ENCODE results near the gene PPP2R3B.

Gene PPP2R3B

GRCh38 chrX:292900-293897, 93.5 kb downstream of the PPP2R3B start:
- DNase-seq: no peak

GRCh38 chrX:291411-291901, 95.3 kb downstream of the PPP2R3B start:
- DNase-seq: no peak

DNA sequence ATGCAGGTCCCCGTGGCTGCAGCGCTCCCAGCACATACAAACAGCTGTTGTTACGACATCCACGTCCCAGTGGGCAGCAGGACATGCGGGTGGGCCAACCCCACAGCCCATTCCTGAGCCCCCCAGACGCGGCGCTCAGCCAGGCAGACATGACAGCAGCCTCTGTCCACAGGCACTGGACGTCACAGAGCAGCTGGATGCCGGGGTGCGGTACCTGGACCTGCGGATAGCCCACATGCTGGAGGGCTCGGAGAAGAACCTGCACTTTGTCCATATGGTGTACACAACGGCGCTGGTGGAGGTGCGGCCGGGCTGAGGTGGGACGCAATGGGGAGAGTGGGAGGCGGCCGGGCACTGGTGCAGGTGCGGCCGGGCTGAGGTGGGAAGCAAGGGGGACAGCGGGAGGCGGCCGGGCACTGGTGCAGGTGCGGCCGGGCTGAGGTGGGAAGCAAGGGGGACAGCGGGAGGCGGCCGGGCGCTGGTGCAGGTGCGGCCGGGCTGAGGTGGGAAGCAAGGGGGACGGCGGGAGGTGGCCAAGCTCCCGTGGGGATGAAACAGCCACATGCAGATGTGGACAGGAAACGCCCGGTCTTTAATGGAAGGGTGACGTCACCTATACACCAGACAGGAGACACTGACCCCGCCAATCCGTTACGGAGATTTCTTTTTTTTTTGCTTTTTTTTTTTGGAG, 96.1 kb downstream of the PPP2R3B start:
- no peak for DNase-seq

GRCh38 chrX:288561-288991, 98.1 kb downstream of the PPP2R3B start:
- DNase-seq: no peak

DNA sequence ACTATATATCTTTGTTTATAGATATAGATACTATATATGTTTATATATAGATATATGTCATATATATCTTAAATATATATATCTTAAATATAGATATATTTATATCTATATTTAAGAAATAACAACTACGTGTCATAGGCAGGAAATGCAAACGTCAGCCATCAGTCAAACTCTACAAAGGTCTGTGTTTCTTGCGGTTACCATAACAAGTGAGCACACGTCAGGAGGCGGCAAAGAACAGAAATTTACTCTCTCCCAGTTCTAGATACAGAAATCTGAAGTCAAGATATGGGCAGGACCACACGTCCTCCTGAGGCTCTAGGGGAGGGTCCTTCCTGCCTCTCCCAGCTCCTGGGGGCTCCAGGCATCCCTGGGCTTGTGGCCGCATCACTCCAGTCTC, 99.0 kb downstream of the PPP2R3B start:
- DNase-seq: no peak

- no peak for DNase-seq
These were observed 101.5 kb downstream of the PPP2R3B start for GRCh38 chrX:285076-285677.

Measured in COR-L47 (cell line).